GM12872 (cell line): ENCODE data around the gene PABPC1L.

ENCODE experiments used
- CTCF ChIP-seq: IDR thresholded peaks from 3 replicates; pipeline ENCODE4 v1.5.1; 2011; ENCODE audit warnings: low read depth, mild to moderate bottlenecking, low read length, moderate library complexity; ENCODE audit not compliant: insufficient read depth

PABPC1L gene

DNA sequence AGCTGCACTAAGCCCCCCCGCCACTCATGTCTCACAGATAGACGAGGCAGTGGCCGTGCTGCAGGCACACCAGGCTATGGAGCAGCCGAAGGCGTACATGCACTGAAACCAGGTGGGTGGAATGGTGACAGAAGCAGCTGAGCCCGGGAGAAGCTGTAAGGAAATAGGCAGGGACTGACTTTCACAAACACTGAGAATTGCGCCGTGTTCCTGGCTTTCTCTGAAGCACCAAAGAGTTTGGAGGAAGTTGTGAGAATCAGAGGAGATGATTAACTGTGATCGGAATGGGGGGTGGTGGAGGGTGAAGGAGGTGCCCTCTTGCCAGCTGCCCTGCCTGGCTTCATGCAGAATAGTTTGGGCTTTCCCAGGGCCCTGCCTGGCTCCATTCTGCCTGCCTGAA lies 28.8 kb downstream of the PABPC1L start:
- no peak for TF ChIP-seq CTCF

GRCh38 chr20:44941120-44941691 lies 31.3 kb downstream of the PABPC1L start:
- TF ChIP-seq CTCF, result no peak

- TF ChIP-seq CTCF, result no peak
Observed at GRCh38 chr20:44942264-44942973, 32.6 kb downstream of the PABPC1L start.

DNA sequence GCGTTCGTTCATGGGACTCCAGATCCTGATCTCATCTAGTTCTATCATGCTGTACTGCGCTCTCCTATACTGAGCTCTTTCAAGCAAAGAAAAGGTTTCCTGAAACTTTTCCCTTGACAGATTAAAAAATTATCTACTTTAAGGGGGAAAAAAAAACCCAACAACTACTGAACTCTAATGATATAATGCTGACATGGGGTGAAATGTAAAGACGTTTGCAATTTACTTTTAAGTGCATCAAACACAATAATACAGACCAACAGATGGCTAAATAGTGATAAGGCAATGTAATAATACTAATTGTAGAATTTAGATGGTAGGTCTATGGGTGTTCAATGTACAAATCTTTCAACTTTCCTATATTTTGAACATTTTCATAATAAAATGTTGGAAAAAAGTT lies 34.0 kb downstream of the PABPC1L start:
- no peak for TF ChIP-seq CTCF

DNA sequence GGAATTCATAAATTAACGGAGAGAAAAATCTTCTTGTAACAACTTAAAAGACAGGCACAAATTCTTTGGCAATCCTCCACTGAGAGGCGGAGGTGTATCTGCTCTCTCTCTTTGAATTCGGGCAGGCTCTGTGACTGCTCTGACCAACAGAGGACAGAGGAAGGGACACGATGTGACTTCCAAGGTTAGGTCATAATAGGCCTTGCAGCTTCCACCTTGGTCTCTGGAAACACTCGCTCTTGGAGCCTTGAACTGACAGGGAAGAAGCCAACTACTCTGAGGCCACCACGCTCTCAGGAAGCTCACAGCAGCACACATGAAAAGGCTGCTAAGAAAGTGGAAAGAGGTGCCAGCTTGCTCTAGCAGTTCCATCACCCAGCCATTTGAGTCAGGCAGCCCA lies 35.4 kb downstream of the PABPC1L start:
- TF ChIP-seq CTCF, result no peak

DNA sequence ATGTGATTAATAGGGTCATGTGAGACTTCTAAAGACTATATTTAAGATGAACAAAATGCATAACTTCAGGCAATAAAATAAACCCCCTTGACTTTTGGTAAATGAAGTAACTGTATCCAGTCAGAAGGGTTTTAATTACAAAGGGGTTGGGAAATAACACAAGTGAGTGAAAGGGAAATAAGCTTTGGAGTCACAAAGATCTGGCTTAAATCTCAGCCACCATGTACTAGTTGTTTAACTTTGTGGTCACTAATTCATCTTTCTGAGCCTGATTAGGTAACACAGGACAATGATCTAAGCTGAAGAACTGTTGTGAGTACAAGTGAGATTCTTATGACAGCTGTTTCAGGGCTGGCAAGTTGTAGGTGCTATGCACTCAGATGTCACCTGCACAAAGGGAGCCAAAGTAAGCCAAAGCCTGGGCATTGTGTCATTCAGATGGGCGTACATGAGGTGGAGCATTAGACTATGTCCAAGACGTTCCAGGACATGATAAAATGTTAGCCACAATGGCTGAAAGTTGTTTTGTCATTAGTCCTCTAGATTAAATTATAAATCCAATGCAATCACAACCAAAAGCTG lies 36.5 kb downstream of the PABPC1L start:
- TF ChIP-seq CTCF, result no peak

GRCh38 chr20:44948107-44948506 lies 38.2 kb downstream of the PABPC1L start:
- TF ChIP-seq CTCF, result no peak
